Measurements from ENCODE around the gene RAB30.
"Not testable (repeated sequence)": the region's sequence is repeated elsewhere in the genome, so short reads cannot be mapped to it uniquely, and the experiment has no call there.

RAB30 gene

DNA sequence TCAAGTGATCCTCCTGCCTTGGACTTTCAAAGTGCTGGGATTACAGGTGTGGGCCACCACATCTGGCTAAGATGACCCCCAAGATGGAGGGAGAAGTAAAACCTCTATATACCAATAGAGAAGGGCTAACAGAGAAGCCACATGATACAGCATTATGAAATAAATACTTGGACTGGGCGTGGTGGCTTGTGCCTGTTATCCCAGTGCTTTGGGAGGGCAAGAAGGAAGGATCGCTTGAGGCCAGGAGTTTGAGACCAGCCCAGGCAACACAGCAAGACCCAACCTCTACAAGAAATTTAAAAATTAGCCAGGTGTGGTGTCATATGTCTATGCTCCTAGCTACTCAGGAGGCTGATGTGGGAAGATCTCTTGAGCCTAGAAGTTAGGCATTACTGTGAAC, 61.7 kb downstream of the RAB30 start:
- no peak for DNase-seq (ENCODE audit: low read depth in 2 of 2)

DNA sequence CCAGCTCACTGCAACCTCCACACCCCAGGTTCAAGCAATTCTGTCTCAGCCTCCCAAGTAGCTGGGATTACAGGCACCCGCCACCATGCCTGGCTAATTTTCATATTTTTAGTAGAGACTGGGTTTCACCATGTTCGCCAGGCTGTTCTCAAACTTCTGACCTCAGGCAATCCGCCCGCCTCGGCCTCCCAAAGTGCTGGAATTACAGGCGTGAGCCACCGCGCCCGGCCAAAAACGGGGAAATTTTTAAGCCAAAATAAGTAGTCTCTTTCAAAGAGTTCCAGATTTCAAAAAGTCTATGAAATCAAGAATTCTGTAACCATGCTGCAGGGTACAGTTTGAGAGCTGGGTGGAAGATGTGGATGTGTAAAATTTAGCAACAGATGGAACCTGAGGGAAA, 62.6 kb downstream of the RAB30 start:
- DNase-seq (ENCODE audit: low read depth in 2 of 2) = not testable (repeated sequence)

DNA sequence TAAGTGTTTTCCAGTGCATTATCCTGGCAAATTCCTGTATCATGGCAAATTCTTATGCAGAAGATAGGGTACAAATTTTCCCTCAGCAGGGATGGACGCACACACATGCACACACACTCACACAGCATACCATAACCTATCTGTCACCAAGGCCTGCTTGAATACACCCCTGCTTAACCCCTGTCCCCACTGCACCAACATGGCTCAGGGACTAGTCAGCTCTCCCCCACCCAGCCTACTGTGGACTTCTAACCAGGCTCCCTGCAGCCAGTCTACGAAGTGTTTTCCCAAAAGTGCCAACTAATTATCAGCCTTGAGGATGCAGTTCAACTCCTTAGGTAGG, 63.1 kb downstream of the RAB30 start:
- DNase-seq (ENCODE audit: low read depth in 2 of 2) = peak in 1 of 2 experiments; percentile 10

DNA sequence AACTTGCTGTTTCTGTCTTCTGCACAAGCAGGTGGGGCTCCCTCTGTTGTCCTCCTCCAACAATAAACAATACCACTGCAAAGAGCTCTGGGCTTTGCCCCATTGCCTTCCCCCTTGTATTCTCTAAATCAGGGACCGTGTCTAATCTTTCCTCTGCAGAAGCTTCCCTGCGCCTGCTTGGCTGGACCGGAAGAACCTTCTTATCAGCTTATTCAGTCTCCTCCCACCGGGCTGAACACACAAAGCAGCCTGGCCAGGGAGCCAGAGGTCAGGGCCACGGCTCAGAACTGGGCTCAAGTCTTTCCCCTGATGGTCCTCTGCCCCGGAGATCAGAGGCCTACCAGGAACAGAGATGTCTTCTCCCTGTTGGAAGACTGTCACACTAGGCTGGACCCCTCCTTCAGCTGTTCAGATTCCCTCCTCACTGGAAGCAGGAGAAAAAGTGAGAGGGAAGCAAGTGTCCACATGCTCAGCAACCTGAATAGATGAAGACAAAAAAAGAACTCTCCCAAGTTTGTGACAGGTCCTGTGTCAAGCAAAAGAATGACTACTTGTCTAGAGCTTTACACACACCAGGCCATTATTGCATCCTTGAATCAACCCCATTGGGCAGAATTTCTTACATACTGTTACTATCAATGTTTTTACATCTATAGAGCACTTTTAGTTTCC, 63.7 kb downstream of the RAB30 start:
- DNase-seq (ENCODE audit: low read depth in 2 of 2) = no peak

- no peak for DNase-seq (ENCODE audit: low read depth in 2 of 2)
These were observed 64.2 kb downstream of the RAB30 start for GRCh38 chr11:83007477-83007876.

- DNase-seq (ENCODE audit: low read depth in 2 of 2) = no peak
These were observed 64.8 kb downstream of the RAB30 start for GRCh38 chr11:83006877-83007330.

GRCh38 chr11:83004746-83005556, 66.7 kb downstream of the RAB30 start:
- DNase-seq (ENCODE audit: low read depth in 2 of 2) = no peak

GRCh38 chr11:83002522-83002921, 69.2 kb downstream of the RAB30 start:
- DNase-seq (ENCODE audit: low read depth in 2 of 2) = no peak

DNA sequence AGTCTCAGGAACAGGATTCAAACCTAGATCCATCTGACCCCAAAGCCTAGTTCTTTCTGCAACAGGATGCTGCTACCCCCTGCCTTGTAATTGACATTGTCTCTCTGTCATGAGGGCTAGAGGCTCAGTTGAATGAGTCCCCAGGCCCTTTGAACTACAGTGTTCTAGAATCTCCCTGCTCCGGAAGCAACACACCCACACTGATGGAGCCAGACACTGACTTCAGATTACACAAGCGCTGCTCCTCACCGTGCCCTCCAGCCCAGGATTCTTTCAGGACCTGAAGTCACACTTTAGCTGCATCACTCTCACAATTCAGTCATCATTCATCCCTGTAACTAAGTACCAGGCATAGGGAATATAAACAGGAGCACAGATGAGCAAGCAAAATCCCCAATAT, 69.6 kb downstream of the RAB30 start:
- no peak for DNase-seq (ENCODE audit: low read depth in 2 of 2)

GRCh38 chr11:83000381-83000780, 71.3 kb downstream of the RAB30 start:
- no peak for DNase-seq (ENCODE audit: low read depth in 2 of 2)

DNA sequence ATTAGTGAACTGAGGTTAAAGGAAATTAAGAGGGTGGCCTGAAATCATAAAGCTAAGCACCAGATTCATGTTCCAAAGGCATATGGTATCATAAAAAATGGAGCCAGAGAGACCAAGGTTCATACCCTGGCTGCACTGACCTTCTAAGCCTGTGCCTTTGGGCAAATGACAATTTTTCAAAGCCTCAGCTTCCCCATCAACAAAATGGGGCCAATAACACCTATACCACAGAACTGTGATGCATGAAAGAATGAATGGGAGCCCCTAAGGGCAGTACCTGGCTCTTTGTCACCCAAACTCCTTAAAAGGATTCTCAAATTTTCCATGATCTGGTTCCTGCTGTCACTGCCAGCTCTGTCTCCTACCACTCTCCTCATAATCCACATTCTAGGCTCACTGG, 72.5 kb downstream of the RAB30 start:
- no peak for DNase-seq (ENCODE audit: low read depth in 2 of 2)

DNA sequence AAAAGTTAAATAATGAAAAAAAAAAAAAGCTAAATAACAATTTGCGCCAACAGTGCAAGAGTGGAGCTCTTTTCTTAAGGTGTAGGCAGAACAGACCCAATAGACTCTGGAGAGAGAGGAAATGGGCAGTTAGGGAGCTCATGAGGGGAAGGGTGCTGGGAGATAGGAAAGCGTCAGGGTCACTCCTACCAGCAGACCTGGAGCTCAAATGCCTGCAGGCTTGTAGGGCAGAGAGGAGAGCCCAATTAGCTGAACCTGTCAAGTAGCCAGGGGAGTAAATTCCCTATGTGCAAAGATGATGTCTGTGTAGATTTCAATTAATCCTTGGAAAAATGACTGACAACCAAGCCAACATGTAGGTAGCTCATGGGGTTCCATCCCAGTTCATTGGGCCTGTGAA, 73.0 kb downstream of the RAB30 start:
- DNase-seq (ENCODE audit: low read depth in 2 of 2) = no peak

DNA sequence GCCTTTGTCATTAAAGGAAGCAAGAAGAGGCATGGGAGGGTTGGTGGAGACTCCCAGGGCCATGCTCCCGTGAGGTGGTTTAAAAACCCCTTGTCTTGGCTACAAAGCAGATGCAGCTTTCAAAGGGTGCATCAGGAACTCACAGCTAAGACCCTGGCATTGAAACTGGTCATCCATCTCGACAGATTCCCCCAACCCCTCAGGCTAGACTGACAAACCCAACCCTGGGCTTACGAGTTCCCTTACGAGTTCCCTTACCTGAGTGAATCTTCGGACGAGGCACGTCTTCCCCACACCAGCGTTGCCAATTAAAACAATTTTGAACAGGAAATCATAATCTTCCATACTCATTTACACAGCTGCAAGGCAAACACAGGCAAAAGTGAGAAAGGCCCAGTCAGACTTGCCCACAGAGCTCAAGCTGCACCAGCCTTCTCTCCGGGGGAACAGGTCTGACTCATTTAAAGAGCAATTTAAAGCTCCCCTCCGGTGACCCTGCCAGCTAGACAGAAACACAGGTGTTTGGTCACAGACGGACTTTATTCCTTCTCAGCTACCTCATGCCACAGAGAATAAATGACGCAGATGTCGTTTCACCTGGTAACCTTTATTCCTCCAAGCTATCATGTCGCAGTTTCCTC, 74.6 kb downstream of the RAB30 start:
- no peak for DNase-seq (ENCODE audit: low read depth in 2 of 2)

DNA sequence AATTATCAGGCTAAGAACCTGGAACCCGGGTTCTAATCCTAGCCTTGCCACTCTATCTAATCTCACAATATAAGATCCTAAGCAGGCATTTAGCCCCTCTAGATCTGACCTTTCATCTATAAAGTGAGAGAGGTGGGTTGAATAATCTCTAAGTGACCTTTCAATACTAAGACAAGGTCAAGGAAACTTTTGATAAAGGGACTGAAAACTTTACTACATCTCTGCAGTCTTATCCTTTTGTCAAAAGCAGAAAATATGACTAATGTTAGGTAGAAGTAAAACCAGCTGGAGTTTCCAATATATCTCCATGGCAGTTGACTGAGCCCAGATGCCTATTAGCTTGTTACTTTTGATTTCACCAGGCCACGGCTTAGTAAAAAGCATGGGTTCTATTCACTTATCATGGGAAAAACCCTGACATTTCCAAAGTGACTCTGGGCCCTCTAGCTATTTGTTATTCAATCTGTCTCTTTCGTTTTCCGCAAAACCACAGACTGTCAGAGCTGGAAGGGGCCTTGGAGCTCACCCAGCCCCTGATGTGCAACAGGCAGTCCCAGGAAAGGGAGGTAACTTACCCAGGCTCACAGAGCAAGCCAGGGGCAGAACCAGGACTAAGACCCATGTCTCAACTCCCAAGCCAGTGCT, 75.8 kb downstream of the RAB30 start:
- peak; percentile 34 to 45 for DNase-seq (ENCODE audit: low read depth in 2 of 2)

DNA sequence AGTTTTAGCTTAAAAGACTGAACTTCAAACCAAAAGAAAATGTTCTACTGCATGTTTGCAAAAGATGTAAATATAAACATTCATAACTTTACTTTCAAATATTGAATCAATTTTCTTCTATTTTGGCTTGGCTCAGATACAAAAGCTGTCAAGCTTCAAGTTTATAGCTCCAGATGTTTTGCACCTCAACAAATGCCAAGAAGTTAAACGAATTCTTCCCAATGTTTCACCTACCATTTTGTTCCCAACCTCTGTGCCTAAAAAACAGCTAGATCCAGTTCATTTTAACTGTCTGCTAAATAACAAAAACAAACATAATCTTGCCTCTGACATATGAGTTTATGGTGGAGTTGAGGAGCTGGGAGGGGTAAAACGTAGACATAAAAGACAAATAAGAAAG, 76.5 kb downstream of the RAB30 start:
- DNase-seq (ENCODE audit: low read depth in 2 of 2) = no peak

DNA sequence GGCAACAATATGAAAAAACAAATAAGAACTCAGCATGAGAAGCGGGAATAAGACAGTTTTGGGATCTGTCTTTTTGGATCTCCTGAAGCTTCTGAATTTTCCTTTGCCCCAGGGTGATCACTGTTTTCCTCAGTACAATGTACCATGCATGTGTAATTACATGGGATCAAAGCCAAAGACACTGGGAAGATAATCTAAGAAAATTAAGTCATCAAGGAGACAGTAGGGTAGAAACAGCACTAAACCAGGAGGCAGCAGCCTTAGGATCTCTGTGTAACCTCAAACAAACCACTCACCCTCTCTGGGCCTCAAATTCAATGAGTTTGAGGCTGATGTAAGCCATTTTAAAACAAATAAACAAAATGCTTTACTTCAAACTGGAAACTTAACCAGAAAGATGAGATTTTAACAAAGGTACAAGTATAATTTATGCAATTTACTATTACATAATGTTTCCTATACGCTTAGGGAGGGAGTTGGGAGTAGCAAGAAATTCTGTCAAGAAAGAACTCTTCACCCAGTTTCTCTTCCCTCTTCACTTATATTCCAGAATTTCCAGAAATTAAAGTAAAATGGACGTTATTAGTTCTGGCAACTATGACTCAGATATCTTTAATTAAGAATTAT, 77.0 kb downstream of the RAB30 start:
- DNase-seq (ENCODE audit: low read depth in 2 of 2) = no peak

- no peak for DNase-seq (ENCODE audit: low read depth in 2 of 2)
These were observed 79.5 kb downstream of the RAB30 start for GRCh38 chr11:82992223-82992622.

DNA sequence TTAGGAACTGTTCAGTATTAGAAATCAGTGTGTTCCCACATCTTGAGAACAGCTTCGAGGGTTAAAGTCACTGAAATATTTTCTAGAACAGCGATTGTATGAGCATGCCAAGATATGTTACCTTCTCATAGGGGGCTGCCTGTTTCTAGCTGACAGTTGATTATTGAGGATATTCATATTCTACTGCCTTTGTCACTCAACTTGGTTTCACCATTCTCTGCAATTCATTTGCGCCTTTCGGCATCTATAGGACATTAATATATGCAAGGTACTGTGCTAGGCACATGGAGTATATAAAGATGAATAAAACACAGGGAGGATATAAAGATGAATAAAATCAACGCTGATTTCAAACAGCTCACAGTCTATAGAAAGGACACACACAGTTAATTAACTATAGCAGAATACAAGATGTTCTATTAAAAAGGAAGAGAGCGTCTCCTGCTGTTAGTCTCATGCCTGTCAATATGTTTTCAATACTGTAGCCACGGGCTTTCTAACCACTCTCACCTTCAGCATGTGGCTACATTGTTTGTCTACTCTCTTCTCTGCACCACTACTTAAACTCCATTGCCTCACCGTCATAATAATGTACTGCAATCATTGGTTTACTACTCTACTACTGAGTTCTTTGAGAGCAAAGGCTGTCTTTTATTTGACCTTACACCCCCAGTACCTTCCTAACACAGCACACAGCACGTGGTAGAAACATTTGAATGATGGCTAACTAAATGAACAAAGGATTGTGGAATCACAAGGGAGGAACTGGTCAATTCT, 81.9 kb downstream of the RAB30 start:
- no peak for DNase-seq (ENCODE audit: low read depth in 2 of 2)

DNA sequence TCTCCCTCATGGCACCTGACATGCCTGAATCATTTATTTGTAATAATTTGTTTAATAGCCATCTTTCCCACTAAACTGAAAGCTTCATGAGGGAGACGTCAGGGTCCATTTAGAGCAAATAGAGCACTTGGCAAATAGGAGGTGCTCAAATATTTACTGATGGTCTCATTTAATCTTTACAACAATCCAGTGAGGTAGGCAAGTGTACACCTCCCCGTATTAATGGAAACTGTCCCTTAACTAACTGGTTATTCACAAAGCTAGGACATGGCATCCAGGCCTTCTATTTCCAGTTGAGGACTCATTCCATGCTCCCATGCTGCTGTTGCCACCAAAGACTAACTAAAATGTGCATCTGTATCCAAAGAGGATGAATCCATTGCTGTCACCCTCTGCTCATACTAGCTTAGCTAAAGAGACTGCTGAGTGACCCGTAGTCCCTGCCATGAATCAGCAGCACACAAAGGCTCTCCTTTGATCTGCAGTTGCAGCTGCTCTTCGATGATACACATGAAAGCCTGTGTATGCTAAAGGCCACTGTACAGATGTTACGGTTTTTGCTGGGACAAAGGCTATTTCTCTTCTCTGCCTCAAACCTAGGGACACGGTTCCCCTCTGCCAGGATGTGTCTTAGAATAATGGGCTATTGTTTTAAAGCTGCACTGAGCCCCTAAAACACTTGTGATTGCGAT, 82.6 kb downstream of the RAB30 start:
- DNase-seq (ENCODE audit: low read depth in 2 of 2) = no peak

DNA sequence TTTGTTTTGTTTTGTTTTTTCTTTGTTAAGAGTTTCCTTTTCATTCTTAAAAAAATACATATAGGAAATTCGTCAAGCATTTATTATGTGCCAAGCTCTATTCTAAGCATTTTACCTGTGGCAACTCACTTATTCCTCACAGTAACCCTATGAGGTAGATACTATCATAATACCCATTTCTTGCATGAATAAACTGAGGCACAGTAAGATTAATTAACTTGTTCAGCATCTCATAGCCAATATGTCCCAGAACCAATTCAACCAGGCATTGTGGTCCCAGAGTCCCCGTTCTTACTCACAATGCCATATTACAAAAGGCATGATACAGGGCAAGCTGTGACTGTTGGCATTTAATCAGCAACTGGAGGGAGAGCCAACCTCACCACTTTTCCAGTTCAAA, 83.7 kb downstream of the RAB30 start:
- DNase-seq (ENCODE audit: low read depth in 2 of 2) = no peak

GRCh38 chr11:82986446-82986845, 85.3 kb downstream of the RAB30 start:
- DNase-seq (ENCODE audit: low read depth in 2 of 2) = no peak

Measured in fibroblast of skin of left biceps (primary cell).